Karpas-422 (cell line): ENCODE results near the gene LACC1. TPM values are rescaled to one million over a fixed set of nuclear protein-coding genes. Genes with fewer than 3 reads are reported as not detected.
A peak's percentile ranks its signal among the peaks of the same experiment; 100 is the strongest.

Source experiments
- DNase-seq: peaks from one replicate; pipeline ENCODE4 v3.0.0-alpha.2; 2015
- H2AFZ ChIP-seq: fragments of 200-600 bp; sonication (generic); 2 replicates; pipeline ENCODE4 v1.6.1; 2014; ENCODE audit warnings: antibody characterized with exemption, low read length, mixed read lengths
- H3K27ac ChIP-seq: fragments of 200-600 bp; sonication (generic); 2 replicates; pipeline ENCODE4 v1.5.1; 2014; ENCODE audit warnings: mild to moderate bottlenecking, low read length, moderate library complexity
- H3K27me3 ChIP-seq: fragments of 200-600 bp; sonication (generic); 2 replicates; pipeline ENCODE4 v1.6.1; 2014; ENCODE audit warnings: low read length, mixed read lengths
- H3K36me3 ChIP-seq: fragments of 200-600 bp; sonication (generic); 2 replicates; pipeline ENCODE4 v1.6.1; 2014; ENCODE audit warnings: low read length, mixed read lengths; ENCODE audit not compliant: insufficient read depth
- H3K4me1 ChIP-seq: fragments of 200-600 bp; sonication (generic); 2 replicates; pipeline ENCODE4 v1.6.1; 2014; ENCODE audit warnings: mild to moderate bottlenecking, low read length, mixed read lengths
- H3K4me2 ChIP-seq: fragments of 200-600 bp; sonication (generic); 2 replicates; pipeline ENCODE4 v1.6.1; 2014; ENCODE audit warnings: low read length, low read depth, mild to moderate bottlenecking; ENCODE audit not compliant: poor library complexity, severe bottlenecking
- H3K4me3 ChIP-seq: fragments of 200-600 bp; sonication (generic); 2 replicates; pipeline ENCODE4 v1.5.1; 2014; ENCODE audit warnings: mild to moderate bottlenecking, antibody characterized with exemption, low read length, mixed read lengths
- H3K79me2 ChIP-seq: fragments of 200-600 bp; sonication (generic); 2 replicates; pipeline ENCODE4 v1.6.1; 2014; ENCODE audit warnings: mild to moderate bottlenecking, low read length, mixed read lengths
- H3K9ac ChIP-seq: fragments of 200-600 bp; sonication (generic); 2 replicates; pipeline ENCODE4 v1.6.0; 2014; ENCODE audit warnings: low read length
- H3K9me2 ChIP-seq: fragments of 200-600 bp; sonication (generic), shearing (Covaris generic); replicated peaks from 2 replicates; pipeline ENCODE4 v1.6.0; 2014; ENCODE audit warnings: mild to moderate bottlenecking, low read length, moderate library complexity; ENCODE audit not compliant: insufficient read depth
- H3K9me3 ChIP-seq: fragments of 300-700, 200-600 bp; sonication (generic); 2 replicates; pipeline ENCODE4 v1.6.1; 2014; ENCODE audit warnings: low read length, mixed read lengths
- H4K20me1 ChIP-seq: fragments of 200-600 bp; sonication (generic); 2 replicates; pipeline ENCODE4 v1.6.1; 2014; ENCODE audit warnings: mild to moderate bottlenecking, antibody characterized with exemption, low read length, low read depth; ENCODE audit not compliant: insufficient read depth
- total RNA-seq: library from RNA; depleted of rRNA; stranded (reverse); fragments of >200 nt; shearing (Covaris generic); gene quantifications from 2 replicates; pipeline ENCODE4 v1.2.3, GENCODE V29; 2014; ENCODE audit warnings: low replicate concordance

Gene LACC1
- total RNA-seq, 1 experiment from 2014 or later: 0.34 TPM

DNA sequence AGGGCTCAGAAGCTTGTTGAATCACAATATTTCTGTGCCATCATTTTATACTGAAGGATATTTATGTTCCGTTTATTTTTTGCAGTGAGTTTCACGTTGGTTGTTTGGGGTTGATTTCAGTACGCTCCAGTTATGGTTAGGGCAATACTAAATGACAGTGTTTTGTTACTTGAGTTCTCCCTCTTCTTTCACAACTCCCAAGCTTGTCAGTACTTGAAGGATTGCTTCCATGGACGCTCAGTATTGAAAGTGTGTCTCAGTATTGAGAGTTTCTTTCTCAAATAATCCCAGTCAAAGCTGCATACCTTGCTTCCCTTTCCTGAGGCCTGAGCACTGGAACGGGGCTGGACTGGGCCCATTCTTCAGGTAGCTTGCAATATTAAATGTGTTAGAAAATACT lies 38.9 kb downstream of the LACC1 start:
- Histone ChIP-seq H3K4me3 (no peak overlapping the region), H3K9me3 (no peaks in the 10 kb centered on the region), H2AFZ (no peak overlapping the region), H3K36me3 (no peaks in the 10 kb centered on the region), H3K4me1 (peaks cover 8% of the 10 kb centered on the region), H4K20me1 (no peaks in the 10 kb centered on the region), H3K79me2 (no peaks in the 10 kb centered on the region), H3K4me2 (no peak overlapping the region), H3K27ac (no peak overlapping the region), H3K27me3 (no peaks in the 10 kb centered on the region), H3K9ac (no peak overlapping the region), H3K9me2 (no peaks in the 10 kb centered on the region)
- no peak for DNase-seq

- H3K27ac ChIP-seq: no peak overlapping the region
- no peak for DNase-seq
- H3K4me3 ChIP-seq: no peak overlapping the region
- H3K27me3 ChIP-seq: no peaks in the 10 kb centered on the region
- H3K79me2 ChIP-seq: no peaks in the 10 kb centered on the region
- H3K9me3 ChIP-seq: no peaks in the 10 kb centered on the region
- H3K4me2 ChIP-seq: no peak overlapping the region
- H3K9ac ChIP-seq: no peak overlapping the region
- H4K20me1 ChIP-seq: no peaks in the 10 kb centered on the region
- peaks cover 13% of the 10 kb centered on the region for H3K4me1 ChIP-seq
- H3K9me2 ChIP-seq: no peaks in the 10 kb centered on the region
- no peak overlapping the region for H2AFZ ChIP-seq
- no peaks in the 10 kb centered on the region for H3K36me3 ChIP-seq
Measured at GRCh38 chr13:43920965-43921674, 41.4 kb downstream of the LACC1 start.

DNA sequence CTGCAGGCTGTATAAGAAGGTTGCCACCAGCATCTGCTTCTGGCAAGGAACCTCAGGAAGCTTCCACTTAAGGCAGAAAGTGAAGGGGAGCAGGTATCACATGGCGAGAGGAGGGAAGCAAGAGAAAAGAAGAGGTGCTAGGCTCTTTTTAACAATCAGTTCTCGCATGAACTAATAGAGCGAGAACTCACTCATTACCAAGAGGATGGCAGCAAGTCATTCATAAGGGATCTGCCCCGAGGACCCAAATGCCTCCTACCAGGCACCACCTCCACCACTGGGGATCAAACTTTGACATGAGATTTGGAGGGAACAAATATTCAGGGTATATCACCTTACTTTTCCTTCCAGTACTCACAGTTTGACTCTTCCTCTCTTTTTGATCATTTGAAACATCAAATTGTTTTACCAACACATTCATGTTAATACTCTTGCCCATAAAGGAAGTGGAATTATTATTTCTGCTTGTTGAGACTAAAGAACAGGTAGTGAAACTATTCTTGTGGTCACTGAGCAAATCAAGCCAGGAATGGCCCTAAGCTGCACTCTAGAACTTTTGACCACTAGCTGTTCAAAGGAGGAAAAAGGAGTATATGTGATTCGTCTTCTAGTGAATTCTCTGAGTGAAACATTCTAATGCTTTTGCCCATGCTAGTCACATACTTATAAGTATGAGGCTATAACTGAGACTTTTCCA lies 45.0 kb downstream of the LACC1 start:
- Histone ChIP-seq H3K79me2 (no peaks in the 10 kb centered on the region), H4K20me1 (no peaks in the 10 kb centered on the region), H3K27me3 (no peaks in the 10 kb centered on the region), H3K4me1 (peaks cover 5% of the 10 kb centered on the region), H3K4me3 (no peak overlapping the region), H2AFZ (no peak overlapping the region), H3K27ac (no peak overlapping the region), H3K9ac (no peak overlapping the region), H3K36me3 (no peaks in the 10 kb centered on the region), H3K4me2 (no peak overlapping the region), H3K9me3 (no peaks in the 10 kb centered on the region), H3K9me2 (no peaks in the 10 kb centered on the region)
- peak; percentile 42 for DNase-seq

DNA sequence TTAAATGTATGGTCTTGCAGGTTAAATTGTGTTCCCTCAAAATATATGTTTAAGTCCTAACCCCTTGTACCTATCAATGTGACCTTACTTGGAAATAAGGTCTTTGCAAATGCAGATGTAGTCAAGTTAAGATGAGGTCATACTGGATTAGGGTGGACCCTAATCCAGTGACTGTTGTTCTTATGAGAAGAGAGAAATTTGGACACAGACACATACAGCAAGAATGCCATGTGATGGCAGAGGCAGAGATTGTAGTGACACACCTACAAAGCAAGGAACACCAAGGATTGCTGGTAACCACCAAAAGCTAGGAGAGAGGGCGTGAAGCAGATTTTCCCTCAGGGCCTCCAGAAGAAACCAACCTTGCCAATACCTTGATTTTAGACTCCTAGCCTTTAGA lies 50.2 kb downstream of the LACC1 start:
- Histone ChIP-seq H3K4me1 (no peaks in the 10 kb centered on the region; the same call in 1 of the 2 replicates), H3K4me3 (no peak overlapping the region), H3K9ac (no peak overlapping the region), H3K4me2 (no peak overlapping the region), H3K79me2 (no peaks in the 10 kb centered on the region), H2AFZ (no peak overlapping the region), H3K27ac (no peak overlapping the region), H3K36me3 (no peaks in the 10 kb centered on the region), H3K27me3 (no peaks in the 10 kb centered on the region), H3K9me3 (no peaks in the 10 kb centered on the region), H3K9me2 (no peaks in the 10 kb centered on the region), H4K20me1 (no peaks in the 10 kb centered on the region)
- no peak for DNase-seq

- no peaks in the 10 kb centered on the region for H4K20me1 ChIP-seq
- H3K27me3 ChIP-seq: no peaks in the 10 kb centered on the region
- no peaks in the 10 kb centered on the region for H3K79me2 ChIP-seq
- H3K9me3 ChIP-seq: no peaks in the 10 kb centered on the region
- H2AFZ ChIP-seq: no peak overlapping the region
- H3K9me2 ChIP-seq: no peaks in the 10 kb centered on the region
- DNase-seq: no peak
- H3K27ac ChIP-seq: no peak overlapping the region
- H3K36me3 ChIP-seq: no peaks in the 10 kb centered on the region
- H3K4me3 ChIP-seq: no peak overlapping the region
- no peak overlapping the region for H3K9ac ChIP-seq
- H3K4me2 ChIP-seq: no peak overlapping the region
- no peaks in the 10 kb centered on the region for H3K4me1 ChIP-seq
Measured at GRCh38 chr13:43933378-43933777, 53.7 kb downstream of the LACC1 start.

DNA sequence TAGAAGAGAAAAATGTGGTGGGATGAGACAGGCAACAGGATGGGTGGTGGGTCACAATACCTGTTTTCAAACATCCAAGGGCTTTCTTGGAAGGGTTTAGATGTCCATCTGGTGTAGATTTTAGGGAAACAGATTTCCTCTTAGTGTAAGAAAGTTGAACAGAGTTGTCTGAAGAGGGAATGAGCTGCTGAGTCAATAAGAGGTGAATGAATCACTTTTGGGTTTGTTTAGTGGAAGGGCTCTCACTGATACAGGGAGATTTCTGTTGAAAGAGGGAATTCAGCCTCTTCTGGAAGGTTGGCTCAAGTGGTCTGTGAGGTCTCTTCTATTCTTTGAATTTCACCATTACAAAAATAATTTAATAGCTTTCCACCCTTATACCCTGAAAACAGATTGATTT lies 54.6 kb downstream of the LACC1 start:
- no peaks in the 10 kb centered on the region for H3K9me2 ChIP-seq
- no peaks in the 10 kb centered on the region for H3K36me3 ChIP-seq
- no peaks in the 10 kb centered on the region for H3K27me3 ChIP-seq
- no peak overlapping the region for H3K4me2 ChIP-seq
- H3K79me2 ChIP-seq: no peaks in the 10 kb centered on the region
- H3K4me1 ChIP-seq: no peaks in the 10 kb centered on the region
- no peaks in the 10 kb centered on the region for H3K9me3 ChIP-seq
- H3K4me3 ChIP-seq: no peak overlapping the region
- no peak for DNase-seq
- no peaks in the 10 kb centered on the region for H4K20me1 ChIP-seq
- no peak overlapping the region for H3K27ac ChIP-seq
- H3K9ac ChIP-seq: no peak overlapping the region
- H2AFZ ChIP-seq: no peak overlapping the region

- no peaks in the 10 kb centered on the region for H3K4me1 ChIP-seq
- H4K20me1 ChIP-seq: no peaks in the 10 kb centered on the region
- no peaks in the 10 kb centered on the region for H3K27me3 ChIP-seq
- no peak overlapping the region for H3K27ac ChIP-seq
- no peak for DNase-seq
- no peaks in the 10 kb centered on the region for H3K36me3 ChIP-seq
- H3K79me2 ChIP-seq: no peaks in the 10 kb centered on the region
- H3K4me3 ChIP-seq: no peak overlapping the region
- no peaks in the 10 kb centered on the region for H3K9me2 ChIP-seq
- H3K9me3 ChIP-seq: no peaks in the 10 kb centered on the region
- H3K4me2 ChIP-seq: no peak overlapping the region
- no peak overlapping the region for H3K9ac ChIP-seq
- no peak overlapping the region for H2AFZ ChIP-seq
Measured at GRCh38 chr13:43935878-43936277, 56.2 kb downstream of the LACC1 start.

- H3K9ac ChIP-seq: no peak overlapping the region
- H3K4me1 ChIP-seq: no peaks in the 10 kb centered on the region
- no peaks in the 10 kb centered on the region for H3K36me3 ChIP-seq
- no peaks in the 10 kb centered on the region for H3K79me2 ChIP-seq
- no peaks in the 10 kb centered on the region for H3K9me3 ChIP-seq
- H3K4me3 ChIP-seq: no peak overlapping the region
- H3K27ac ChIP-seq: no peak overlapping the region
- H3K9me2 ChIP-seq: no peaks in the 10 kb centered on the region
- no peaks in the 10 kb centered on the region for H3K27me3 ChIP-seq
- no peak overlapping the region for H2AFZ ChIP-seq
- no peaks in the 10 kb centered on the region for H4K20me1 ChIP-seq
- H3K4me2 ChIP-seq: no peak overlapping the region
- DNase-seq: no peak
Measured at GRCh38 chr13:43936647-43937046, 56.9 kb downstream of the LACC1 start.
